Adrenal gland (tissue), 12 donors: ENCODE results near the gene MMP17. TPM values are rescaled to one million over a fixed set of nuclear protein-coding genes. Genes with fewer than 3 reads are reported as not detected.
A peak's percentile ranks its signal among the peaks of the same experiment; 100 is the strongest.

ENCODE experiments used
- DNase-seq, 7 donors: peaks; one replicate each; pipeline ENCODE4 v3.0.0-alpha.2; 2019 to 2020
- H3K27ac ChIP-seq, 5 donors: fragments of 200-600 bp; sonication (generic) in 4 of 5; 1 replicate in 3 of 5; 2 replicates in 2 of 5; pipeline versions ENCODE4 v1.5.1 to v1.8.0; 2016 to 2020; ENCODE audit warnings: mild to moderate bottlenecking in 1 of 5
- H3K27me3 ChIP-seq: fragments of 200-600 bp; 2 replicates; pipeline ENCODE4 v1.8.0; 2021
- H3K36me3 ChIP-seq, 2 donors: fragments of 200-600 bp; replicated peaks in 1 of 2; 1 replicate in 1 of 2; 2 replicates in 1 of 2; pipeline versions ENCODE4 v1.5.1 to v1.8.0; 2018 to 2022
- H3K4me1 ChIP-seq, 2 donors: fragments of 200-600 bp; replicated peaks in 1 of 2; 1 replicate in 1 of 2; 2 replicates in 1 of 2; pipeline versions ENCODE4 v1.5.1 to v1.8.0; 2018 to 2021
- H3K4me3 ChIP-seq, 4 donors: fragments of 200-600 bp; sonication (generic) in 3 of 4; one replicate each; pipeline ENCODE4 v1.5.1; 2016 to 2018
- H3K9me3 ChIP-seq, 3 donors: fragments of 200-600 bp; sonication (generic) in 1 of 3; replicated peaks in 1 of 3; 1 replicate in 2 of 3; 2 replicates in 1 of 3; pipeline versions ENCODE4 v1.5.1 to v1.8.0; 2016 to 2021
- POLR2A ChIP-seq, 2 donors: fragments of 450-650 bp; IDR thresholded peaks; one replicate each; pipeline ENCODE4 v1.6.1; 2017; ENCODE audit warnings: antibody characterized with exemption in 2 of 2, mild to moderate bottlenecking in 2 of 2, moderate library complexity in 1 of 2
- WGBS, 4 donors: extraction: QIAGEN DNeasy Blood & Tissue Kit in 2 of 4; methylation state at CpG; one replicate each; pipeline versions ENCODE4 v1.1.5 to v1.1.7; 2013 to 2017; 5-methylcytosine and 5-hydroxymethylcytosine counted together
- intact Hi-C, 2 donors: fragments of 100-400 bp; cut with DNase I; formaldehyde crosslinking; loops; one replicate each; pipeline versions ENCODE4 v1.14.1 to v1.15.0; 2022 to 2023
- polyA plus RNA-seq, 3 donors: library from polyadenylated mRNA; stranded (reverse); fragments of 200-250 nt in 2 of 3; fragments of 350-450 nt in 1 of 3; fragmentation: Illumina TruSeq in 1 of 3; extraction: RNeasy Lipid Tissue Mini Kit (QIAGEN cat#74804) in 1 of 3; gene quantifications; one replicate each; pipeline ENCODE4 v1.2.3, GENCODE V29; 2013 to 2014
- total RNA-seq, 9 donors: library from RNA; depleted of rRNA in 4 of 9; stranded (reverse); fragments of >200 nt in 4 of 9; fragments of 120-200 nt in 1 of 9; fragmentation: NEBNext Ultra II Directional in 1 of 9; extraction: Animal tissue kit (Norgen Biotek cat#: 25700) in 1 of 9; gene quantifications; one replicate each; pipeline versions ENCODE4 v1.1.0 to v1.2.4, GENCODE V29; 2013 to 2023
- TF ChIP-seq, protein P1 (sequence below), 6 experiments: fragments of 450-650 bp in 4 of 6; fragments of 200-600 bp in 2 of 6; sonication (generic) in 1 of 6; IDR thresholded peaks; 1 replicate in 5 of 6; 2 replicates in 1 of 6; pipeline versions ENCODE4 v1.5.1 to v1.8.0; 2016 to 2021; ENCODE audit warnings: antibody characterized with exemption in 6 of 6, mild to moderate bottlenecking in 2 of 6, moderate library complexity in 1 of 6
- donor health status: healthy with polysubstance abuse.
- donor health status: Bipolar disorder and iron deficiency.
- donor health status: DM: yes; HTN: yes; CAD: no.
- donor health status: DM: no; HTN: no; CAD: no.
- donor health status: DM: no; HTN: no; CAD: no.
- donor health status: DM: yes; HTN: yes; CAD: no.

Gene MMP17
- total and polyA plus RNA-seq, 12 donors, result 0.32 to 16.5 (median 1.1) TPM; not detected in 1

DNA sequence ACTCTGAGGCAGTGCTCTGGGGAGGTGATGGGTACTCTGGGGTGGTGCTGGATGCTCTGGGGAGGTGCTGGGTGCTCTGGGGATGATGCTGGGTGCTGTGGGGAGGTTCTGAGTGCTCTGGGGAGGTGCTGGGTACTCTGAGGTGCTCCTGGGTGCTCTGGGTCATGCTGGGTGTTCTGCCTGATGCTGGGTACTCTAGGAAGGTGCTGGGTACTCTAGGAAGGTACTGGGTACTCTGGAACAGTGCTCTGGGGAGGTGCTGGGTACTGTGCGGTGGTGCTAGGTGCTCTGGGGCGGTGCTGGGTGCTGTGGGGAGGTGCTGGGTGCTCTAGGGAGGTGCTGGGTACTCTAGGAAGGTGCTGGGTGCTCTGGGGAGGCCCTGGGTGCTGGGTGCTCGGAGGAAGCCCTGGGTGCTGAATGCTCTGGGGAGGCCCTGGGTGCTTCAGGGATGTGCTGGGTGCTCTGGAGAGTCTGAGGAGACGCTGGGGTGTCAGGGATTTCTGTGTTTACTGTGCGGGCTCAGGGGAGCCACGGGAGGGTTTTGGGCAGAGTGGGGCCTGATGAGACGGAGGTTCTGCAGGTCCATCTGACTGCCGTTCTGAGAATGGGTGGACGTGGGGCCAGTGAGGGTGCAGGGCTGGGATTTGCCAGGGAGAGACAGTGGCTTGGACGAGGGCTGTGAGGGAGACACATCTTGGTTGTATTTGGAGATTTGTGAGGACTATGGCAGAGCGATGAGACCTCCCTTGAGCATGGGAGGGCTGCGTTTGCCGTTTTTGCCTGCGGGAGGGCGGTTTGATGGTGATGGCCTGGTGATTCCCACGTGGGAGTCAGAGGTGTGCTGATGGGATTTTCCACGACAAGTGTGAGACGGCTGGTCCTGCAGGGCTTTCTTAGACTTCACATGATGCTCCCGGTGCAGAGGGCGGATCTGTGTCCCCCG, 30.0 kb downstream of the MMP17 start:
- DNase-seq, result no peak

DNA sequence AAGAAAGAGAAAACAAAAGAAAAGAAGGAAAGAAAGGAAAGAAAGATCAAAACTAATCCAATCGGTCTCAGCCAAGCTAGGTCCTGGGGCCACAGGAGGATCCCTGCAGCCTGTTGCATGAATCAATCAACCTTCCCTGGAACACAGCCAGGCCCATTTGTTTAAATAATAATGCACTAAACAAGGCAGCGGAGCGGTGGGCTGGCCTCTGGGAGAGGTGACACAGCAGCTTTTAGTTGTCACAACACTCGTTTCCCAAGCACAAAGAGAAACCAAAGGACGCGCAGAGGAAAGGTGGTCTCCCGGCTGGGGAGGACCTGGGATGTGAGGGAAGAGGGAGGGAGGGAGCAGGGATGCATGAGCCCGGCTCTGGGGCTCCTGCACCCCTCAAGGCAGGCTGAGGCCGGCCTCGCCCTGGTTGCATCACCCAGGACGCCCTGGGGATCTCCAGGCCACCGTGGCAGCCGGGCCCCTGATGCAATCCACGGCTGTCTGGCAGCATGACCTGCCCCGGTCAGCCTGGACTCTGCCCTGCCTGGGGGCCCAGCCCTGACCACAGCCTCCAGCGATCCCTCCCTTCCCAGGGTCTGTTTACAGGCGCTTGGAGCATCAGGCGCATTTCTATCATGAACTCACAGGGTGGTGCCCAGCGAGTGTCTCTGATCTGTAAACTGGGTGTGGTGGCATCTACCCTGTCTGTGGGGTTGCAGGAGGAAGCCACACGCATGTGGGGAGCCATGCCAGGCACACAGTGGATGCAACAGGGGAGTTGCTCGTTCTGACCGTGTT, 32.5 kb downstream of the MMP17 start:
- DNase-seq, result peak in 2 of 7 donors; percentile 18 to 68
- H3K4me3 ChIP-seq, result no peak overlapping the region
- 43 to 53% (median 45%) methylated on average over 14 to 22 of the region's 22 CpGs for WGBS, 4 donors
- TF ChIP-seq, protein P1, sequence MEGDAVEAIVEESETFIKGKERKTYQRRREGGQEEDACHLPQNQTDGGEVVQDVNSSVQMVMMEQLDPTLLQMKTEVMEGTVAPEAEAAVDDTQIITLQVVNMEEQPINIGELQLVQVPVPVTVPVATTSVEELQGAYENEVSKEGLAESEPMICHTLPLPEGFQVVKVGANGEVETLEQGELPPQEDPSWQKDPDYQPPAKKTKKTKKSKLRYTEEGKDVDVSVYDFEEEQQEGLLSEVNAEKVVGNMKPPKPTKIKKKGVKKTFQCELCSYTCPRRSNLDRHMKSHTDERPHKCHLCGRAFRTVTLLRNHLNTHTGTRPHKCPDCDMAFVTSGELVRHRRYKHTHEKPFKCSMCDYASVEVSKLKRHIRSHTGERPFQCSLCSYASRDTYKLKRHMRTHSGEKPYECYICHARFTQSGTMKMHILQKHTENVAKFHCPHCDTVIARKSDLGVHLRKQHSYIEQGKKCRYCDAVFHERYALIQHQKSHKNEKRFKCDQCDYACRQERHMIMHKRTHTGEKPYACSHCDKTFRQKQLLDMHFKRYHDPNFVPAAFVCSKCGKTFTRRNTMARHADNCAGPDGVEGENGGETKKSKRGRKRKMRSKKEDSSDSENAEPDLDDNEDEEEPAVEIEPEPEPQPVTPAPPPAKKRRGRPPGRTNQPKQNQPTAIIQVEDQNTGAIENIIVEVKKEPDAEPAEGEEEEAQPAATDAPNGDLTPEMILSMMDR (IDR thresholded peaks at IDR 0.05), result no peak
- no peak for TF ChIP-seq POLR2A (IDR thresholded peaks at IDR 0.05)
- H3K36me3 ChIP-seq, result no peaks in the 10 kb centered on the region
- H3K27me3 ChIP-seq, result no peaks in the 10 kb centered on the region
- no peaks in the 10 kb centered on the region for H3K9me3 ChIP-seq
- intact Hi-C loops, result no loop called here
- H3K27ac ChIP-seq, result peak overlapping the region in 1 of 5 donors; percentile 38
- H3K4me1 ChIP-seq, result no peaks in the 10 kb centered on the region

More for the DNA sequence above, 30.0 kb downstream of the MMP17 start:
- Histone ChIP-seq H3K36me3 (no peaks in the 10 kb centered on the region), H3K4me1 (no peaks in the 10 kb centered on the region), H3K27me3 (no peaks in the 10 kb centered on the region), H3K27ac (no peak overlapping the region), H3K9me3 (no peaks in the 10 kb centered on the region), H3K4me3 (no peak overlapping the region)
- TF ChIP-seq POLR2A (IDR thresholded peaks at IDR 0.05), result no peak
- TF ChIP-seq, protein P1 (IDR thresholded peaks at IDR 0.05), result no peak
- intact Hi-C loops, result loop anchor here in 1 of 2 donors (10.0 kb wide), 1 partner anchor 87 kb away; the partner anchor contains the start of gene EP400
- WGBS, 4 donors, result 82 to 83% (median 83%) methylated on average over 18 to 21 of the region's 21 CpGs

- no peak for DNase-seq
- Histone ChIP-seq H3K27ac (no peak overlapping the region), H3K4me3 (no peak overlapping the region), H3K27me3 (no peaks in the 10 kb centered on the region), H3K4me1 (no peaks in the 10 kb centered on the region), H3K36me3 (no peaks in the 10 kb centered on the region), H3K9me3 (no peaks in the 10 kb centered on the region)
- TF ChIP-seq, protein P1 (IDR thresholded peaks at IDR 0.05), result no peak
- no peak for TF ChIP-seq POLR2A (IDR thresholded peaks at IDR 0.05)
- intact Hi-C loops, result no loop called here
- 81 to 86% (median 84%) methylated on average over 11 to 12 of the region's 12 CpGs for WGBS, 4 donors
These were observed 33.3 kb downstream of the MMP17 start for GRCh38 chr12:131861261-131862083.
